GM18951 (cell line): ENCODE results near the gene ULBP3.

Experiments used
- POLR2A ChIP-seq: IDR thresholded peaks from 4 replicates; pipeline ENCODE4 v1.6.1; 2011; ENCODE audit warnings: mild to moderate bottlenecking; ENCODE audit not compliant: insufficient read length, insufficient read depth; ENCODE audit errors: extremely low read depth
- in situ Hi-C: fragments of 300-500 bp; cut with MboI; formaldehyde crosslinking; loops from one replicate; pipeline ENCODE4 v1.12.0; 2022; ENCODE audit warnings: low sequenced_read_pairs, mixed read lengths, inconsistent platforms; ENCODE audit not compliant: unreplicated experiment

ULBP3 gene

DNA sequence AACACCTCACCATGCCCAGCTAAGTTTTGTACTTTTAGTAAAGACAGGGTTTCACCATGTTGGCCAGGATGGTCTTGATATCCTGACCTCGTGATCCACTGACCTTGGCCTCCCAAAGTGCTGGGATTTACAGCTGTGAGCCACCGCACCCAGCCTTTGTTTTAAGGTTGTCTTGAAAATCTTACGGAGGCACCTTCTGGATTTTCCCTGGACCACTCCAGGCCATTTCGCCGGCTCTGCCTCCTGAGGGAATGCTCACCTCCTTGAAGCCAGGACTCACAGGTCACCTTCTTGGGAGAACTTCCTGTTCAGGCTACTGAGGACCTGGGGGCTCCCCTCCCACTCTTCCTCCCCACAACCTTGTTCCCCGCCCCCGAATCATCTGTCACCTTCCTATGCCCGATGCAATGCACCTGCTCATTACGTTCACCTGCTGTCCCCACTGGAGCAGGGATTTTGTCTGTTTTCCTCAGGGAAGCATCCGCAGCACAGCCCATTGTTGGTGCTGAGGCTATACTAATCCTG is 24.2 kb downstream of the ULBP3 start:
- no peak for TF ChIP-seq POLR2A
- in situ Hi-C loops: no loop called here

DNA sequence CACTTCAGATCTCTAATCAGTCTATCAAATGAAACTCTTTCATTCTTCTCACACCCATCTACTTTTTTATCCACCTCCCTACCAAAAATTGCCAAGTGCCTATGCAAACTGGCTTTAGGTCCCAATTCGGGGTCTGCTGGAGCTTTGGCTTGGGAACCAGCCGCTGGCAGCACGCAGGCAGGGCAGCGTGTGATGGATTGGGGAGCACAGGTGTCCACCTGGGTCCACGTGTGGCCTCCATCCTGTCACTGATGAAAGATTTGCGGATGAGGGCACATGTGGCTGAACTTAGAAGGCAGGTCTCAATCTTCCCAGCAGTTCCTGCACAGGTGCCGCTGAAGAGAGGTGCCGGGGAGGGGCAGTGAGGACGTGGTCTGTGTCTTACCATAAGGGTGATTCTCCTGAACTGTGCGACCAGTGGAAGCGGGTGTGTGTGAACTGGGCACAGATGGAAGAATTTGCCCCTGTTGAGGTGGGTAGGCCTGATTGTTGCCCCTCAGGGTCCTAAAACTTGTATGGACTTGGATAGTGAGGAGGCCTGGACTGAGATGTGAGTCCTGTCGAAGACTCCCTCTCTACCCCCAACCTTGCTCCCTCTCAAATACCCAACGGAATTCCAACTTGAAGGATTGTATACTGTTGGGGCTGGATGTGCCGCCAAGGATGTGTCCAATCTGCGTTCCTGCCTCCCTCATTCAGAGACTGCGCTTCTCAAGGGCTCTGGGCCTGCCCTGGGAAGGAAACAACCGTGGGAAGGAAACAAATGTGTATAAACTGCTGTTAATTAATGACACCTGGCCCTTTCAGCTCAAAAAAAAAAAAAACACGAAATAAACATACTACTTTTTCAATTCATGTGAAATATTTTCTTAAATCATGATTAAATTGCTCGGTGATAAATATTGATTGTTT is 25.2 kb downstream of the ULBP3 start:
- in situ Hi-C loops: no loop called here
- TF ChIP-seq POLR2A: no peak

- in situ Hi-C loops: no loop called here
- no peak for TF ChIP-seq POLR2A
Measured at GRCh38 chr6:150043096-150043495, 25.8 kb downstream of the ULBP3 start.

- in situ Hi-C loops: no loop called here
- no peak for TF ChIP-seq POLR2A
Measured at GRCh38 chr6:150038202-150039062, 30.5 kb downstream of the ULBP3 start.

GRCh38 chr6:150037526-150038201 is 31.3 kb downstream of the ULBP3 start:
- no peak for TF ChIP-seq POLR2A
- in situ Hi-C loops: no loop called here

DNA sequence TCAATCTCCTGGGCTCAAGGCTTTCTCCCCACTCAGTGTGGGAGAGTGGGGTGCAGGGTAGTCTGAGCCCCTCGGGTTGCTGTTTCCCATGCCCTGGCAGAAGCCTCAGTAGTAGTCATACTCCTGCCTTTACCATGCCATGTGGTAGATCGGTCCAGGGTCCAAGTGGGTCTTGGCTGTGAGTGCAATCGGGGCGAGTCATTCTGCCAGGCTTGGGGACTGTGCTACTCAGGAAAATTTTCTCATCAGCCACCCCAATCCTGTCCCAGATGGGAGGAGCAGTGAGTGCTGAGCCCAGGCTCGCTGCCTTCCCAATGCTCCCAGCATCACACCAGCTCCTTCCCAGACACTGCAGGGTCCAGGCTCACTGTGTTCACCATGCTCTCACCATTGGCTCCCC is 32.8 kb downstream of the ULBP3 start:
- in situ Hi-C loops: no loop called here
- no peak for TF ChIP-seq POLR2A

GRCh38 chr6:150033207-150033771 is 35.6 kb downstream of the ULBP3 start:
- no peak for TF ChIP-seq POLR2A

DNA sequence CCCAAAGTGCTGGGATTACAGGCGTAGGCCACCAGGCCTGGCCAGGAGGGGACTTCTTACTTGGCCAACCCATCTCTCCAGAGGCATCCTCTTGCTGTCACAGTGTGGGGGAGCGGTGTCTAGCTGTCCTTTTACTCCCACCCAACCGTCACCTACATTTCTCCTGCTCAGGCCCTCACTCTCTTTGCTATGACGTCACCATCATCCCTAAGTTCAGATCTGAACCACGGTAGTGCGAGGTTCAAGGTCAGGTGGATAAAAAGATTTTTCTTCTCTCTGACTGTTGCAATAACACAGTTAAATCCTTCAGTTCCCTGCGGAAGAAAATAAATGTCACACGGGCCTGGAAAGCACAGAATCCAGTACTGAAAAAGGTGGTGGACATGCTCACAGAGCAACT is 36.3 kb downstream of the ULBP3 start:
- in situ Hi-C loops: no loop called here
- no peak for TF ChIP-seq POLR2A

More at GRCh38 chr6:150033207-150033771, 35.6 kb downstream of the ULBP3 start:
- in situ Hi-C loops: no loop called here

DNA sequence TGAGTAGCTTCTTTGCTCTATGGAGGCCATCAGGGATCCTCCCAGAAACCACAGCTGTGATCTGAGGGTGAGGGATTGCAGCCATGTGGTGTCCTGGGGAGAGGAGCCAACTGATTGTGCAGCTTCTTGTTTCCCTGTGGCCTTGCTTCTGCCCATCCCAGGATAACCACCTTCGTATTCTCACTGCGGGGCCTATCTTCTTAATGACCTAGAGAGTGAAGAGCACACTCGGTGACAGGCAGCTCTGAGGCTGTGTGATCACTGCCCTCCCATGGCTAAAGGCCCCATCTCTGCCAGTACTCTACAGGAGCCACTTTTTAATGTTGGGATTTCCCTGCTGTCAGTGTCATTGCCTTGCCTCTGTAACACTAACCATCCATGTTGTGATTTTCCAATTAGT is 38.3 kb downstream of the ULBP3 start:
- in situ Hi-C loops: no loop called here
- no peak for TF ChIP-seq POLR2A

DNA sequence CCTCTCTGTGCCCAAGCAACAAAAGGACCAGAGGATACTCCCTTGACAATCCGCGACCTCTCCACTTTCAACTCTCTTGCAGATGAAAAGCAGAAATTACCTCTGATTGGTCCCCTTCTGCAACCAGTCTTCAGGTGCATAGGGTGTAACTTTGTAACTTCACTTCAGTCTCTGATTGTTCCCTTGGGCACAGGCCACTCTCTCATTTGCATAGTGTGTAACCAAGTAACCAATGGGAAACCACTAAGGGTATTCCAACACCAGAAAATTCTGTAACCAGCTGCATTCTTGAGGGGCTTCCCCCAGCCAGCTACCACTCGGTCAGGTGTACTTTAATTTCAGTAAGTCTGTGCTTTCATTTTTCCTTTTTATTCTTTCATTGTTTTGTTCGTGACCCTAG is 39.2 kb downstream of the ULBP3 start:
- in situ Hi-C loops: no loop called here
- no peak for TF ChIP-seq POLR2A

GRCh38 chr6:150029276-150029675 is 39.6 kb downstream of the ULBP3 start:
- no peak for TF ChIP-seq POLR2A
- in situ Hi-C loops: no loop called here

DNA sequence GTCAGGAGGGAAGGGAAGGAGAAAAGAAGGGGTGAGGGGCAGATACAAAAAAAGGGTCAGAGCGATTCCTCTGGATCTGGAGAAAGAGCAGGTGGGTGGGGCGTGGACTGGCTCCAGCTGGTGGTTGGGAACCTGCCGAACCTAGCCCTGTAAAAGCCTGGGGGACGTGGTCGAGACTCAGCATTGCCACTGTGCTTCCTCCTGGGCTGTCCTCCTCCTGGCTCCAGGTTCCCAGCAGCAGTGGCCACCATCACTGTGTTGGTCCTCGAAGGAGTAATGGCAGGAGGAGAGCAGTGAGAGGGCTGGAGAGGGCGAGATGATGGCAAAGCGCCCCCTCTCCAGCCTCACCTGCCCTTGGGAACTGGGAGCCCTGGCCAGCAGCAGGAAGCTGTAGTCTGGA is 40.1 kb downstream of the ULBP3 start:
- in situ Hi-C loops: no loop called here
- no peak for TF ChIP-seq POLR2A
